Neural progenitor cell (in vitro differentiated cells): Measurements from ENCODE around the gene LPP. TPM values are rescaled to one million over a fixed set of nuclear protein-coding genes. Genes with fewer than 3 reads are reported as not detected.

ENCODE experiments used
- DNase-seq: peaks from one replicate; pipeline ENCODE4 v3.0.0-alpha.2; 2016; ENCODE audit warnings: low spot score
- H2AFZ ChIP-seq: fragments of 200-600 bp; sonication (generic); replicated peaks from 2 replicates; pipeline ENCODE4 v1.6.1; 2016; ENCODE audit warnings: antibody characterized with exemption
- H3F3A ChIP-seq: fragments of 200-600 bp; sonication (generic); 2 replicates; pipeline ENCODE4 v1.6.1; 2016; ENCODE audit warnings: antibody characterized with exemption, low read depth
- H3K27ac ChIP-seq: fragments of 200-600 bp; sonication (generic); 2 replicates; pipeline ENCODE4 v1.5.1; 2016; ENCODE audit warnings: mild to moderate bottlenecking
- H3K27me3 ChIP-seq: fragments of 200-600 bp; sonication (generic); 2 replicates; pipeline ENCODE4 v1.6.1; 2016; ENCODE audit warnings: mild to moderate bottlenecking, moderate library complexity
- H3K36me3 ChIP-seq: fragments of 200-600 bp; sonication (generic); 2 replicates; pipeline ENCODE4 v1.5.1; 2016
- H3K4me1 ChIP-seq: fragments of 200-600 bp; sonication (generic); 2 replicates; pipeline ENCODE4 v1.6.1; 2016; ENCODE audit warnings: mixed run types
- H3K4me2 ChIP-seq: fragments of 200-600 bp; sonication (generic); 2 replicates; pipeline ENCODE4 v1.6.1; 2016
- H3K4me3 ChIP-seq: fragments of 200-600 bp; sonication (generic); 2 replicates; pipeline ENCODE4 v1.5.1; 2016
- H3K79me2 ChIP-seq: fragments of 200-600 bp; sonication (generic); 2 replicates; pipeline ENCODE4 v1.6.1; 2016; ENCODE audit warnings: low read depth
- H3K9ac ChIP-seq: fragments of 200-600 bp; sonication (generic); 2 replicates; pipeline ENCODE4 v1.6.1; 2016
- H3K9me3 ChIP-seq: fragments of 200-600 bp; sonication (generic); 2 replicates; pipeline ENCODE4 v1.5.1; 2016; ENCODE audit warnings: low read depth
- H4K20me1 ChIP-seq: fragments of 200-600 bp; sonication (generic); 2 replicates; pipeline ENCODE4 v1.6.1; 2016; ENCODE audit warnings: low read depth
- H3K27ac Mint-ChIP-seq: 3 replicates; pipeline ENCODE4 v1.8.0; 2021; ENCODE audit warnings: mixed read lengths
- H3K27me3 Mint-ChIP-seq: 2 replicates; pipeline ENCODE4 v1.8.0; 2022; ENCODE audit warnings: low read depth, mild to moderate bottlenecking, inconsistent platforms, moderate library complexity, mixed read lengths; ENCODE audit not compliant: insufficient read depth
- H3K36me3 Mint-ChIP-seq: 3 replicates; pipeline ENCODE4 v1.8.0; 2021; ENCODE audit warnings: mixed read lengths
- H3K4me1 Mint-ChIP-seq: 3 replicates; pipeline ENCODE4 v1.8.0; 2021; ENCODE audit warnings: mixed read lengths
- H3K4me3 Mint-ChIP-seq: 3 replicates; pipeline ENCODE4 v1.8.0; 2021; ENCODE audit warnings: mild to moderate bottlenecking, moderate library complexity, mixed read lengths
- H3K9me3 Mint-ChIP-seq: 3 replicates; pipeline ENCODE4 v1.8.0; 2020; ENCODE audit warnings: mixed read lengths
- EZH2 ChIP-seq: fragments of 200-600 bp; sonication (generic); IDR thresholded peaks from 2 replicates; pipeline ENCODE4 v1.6.1; 2017; ENCODE audit warnings: antibody characterized with exemption, mild to moderate bottlenecking, moderate library complexity
- EZH2phosphoT487 ChIP-seq: fragments of 200-600 bp; sonication (generic); IDR thresholded peaks from 2 replicates; pipeline ENCODE4 v1.6.1; 2017; ENCODE audit warnings: antibody characterized with exemption
- total RNA-seq: library from RNA; depleted of rRNA; stranded (reverse); fragments of >200 nt; gene quantifications from 2 replicates; pipeline ENCODE4 v1.2.3, GENCODE V29; 2015; ENCODE audit warnings: low replicate concordance
- TF ChIP-seq, protein P1 (sequence below): fragments of 200-600 bp; sonication (generic); IDR thresholded peaks from 2 replicates; pipeline ENCODE4 v1.5.1; 2017; ENCODE audit warnings: antibody characterized with exemption, mild to moderate bottlenecking

The LPP gene
- total RNA-seq, 1 donor from 2014 or later = 18.9 TPM

DNA sequence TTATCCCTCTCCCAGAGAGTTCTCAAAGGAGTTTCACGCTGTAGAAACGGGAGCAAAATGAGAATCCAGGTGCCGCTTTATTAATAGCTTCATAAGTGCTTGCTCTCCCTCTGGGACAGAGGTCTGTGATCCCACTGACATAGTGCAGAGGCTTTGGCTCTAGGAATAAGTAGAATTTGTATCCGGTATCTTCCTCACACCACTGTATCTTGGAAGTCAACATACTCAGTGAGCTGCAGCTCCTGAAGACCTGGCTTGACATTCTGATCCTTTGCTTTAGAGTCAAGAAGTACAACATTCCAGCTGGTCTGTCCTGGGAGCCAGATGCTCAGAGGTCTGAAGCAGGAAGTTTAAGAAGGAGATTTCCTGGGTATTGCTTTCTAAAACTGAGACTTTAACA lies 323.0 kb downstream of the LPP start:
- Histone ChIP-seq H2AFZ (no peak overlapping the region), H3K4me1 (no peaks in the 10 kb centered on the region), H3K27me3 (no peaks in the 10 kb centered on the region), H3K79me2 (no peaks in the 10 kb centered on the region), H4K20me1 (no peaks in the 10 kb centered on the region), H3K9me3 (no peaks in the 10 kb centered on the region), H3K4me3 (no peak overlapping the region), H3K4me2 (no peak overlapping the region), H3K36me3 (no peaks in the 10 kb centered on the region), H3F3A (no peaks in the 10 kb centered on the region), H3K9ac (no peak overlapping the region), H3K27ac (no peak overlapping the region)
- Mint-ChIP-seq H3K36me3 (no peaks in the 10 kb centered on the region), H3K4me3 (no peak overlapping the region), H3K27me3 (peaks cover 2% of the 10 kb centered on the region), H3K9me3 (no peaks in the 10 kb centered on the region), H3K4me1 (peaks cover 4% of the 10 kb centered on the region), H3K27ac (no peak overlapping the region)
- no peak for TF ChIP-seq EZH2
- no peak for TF ChIP-seq EZH2phosphoT487
- TF ChIP-seq, protein P1, sequence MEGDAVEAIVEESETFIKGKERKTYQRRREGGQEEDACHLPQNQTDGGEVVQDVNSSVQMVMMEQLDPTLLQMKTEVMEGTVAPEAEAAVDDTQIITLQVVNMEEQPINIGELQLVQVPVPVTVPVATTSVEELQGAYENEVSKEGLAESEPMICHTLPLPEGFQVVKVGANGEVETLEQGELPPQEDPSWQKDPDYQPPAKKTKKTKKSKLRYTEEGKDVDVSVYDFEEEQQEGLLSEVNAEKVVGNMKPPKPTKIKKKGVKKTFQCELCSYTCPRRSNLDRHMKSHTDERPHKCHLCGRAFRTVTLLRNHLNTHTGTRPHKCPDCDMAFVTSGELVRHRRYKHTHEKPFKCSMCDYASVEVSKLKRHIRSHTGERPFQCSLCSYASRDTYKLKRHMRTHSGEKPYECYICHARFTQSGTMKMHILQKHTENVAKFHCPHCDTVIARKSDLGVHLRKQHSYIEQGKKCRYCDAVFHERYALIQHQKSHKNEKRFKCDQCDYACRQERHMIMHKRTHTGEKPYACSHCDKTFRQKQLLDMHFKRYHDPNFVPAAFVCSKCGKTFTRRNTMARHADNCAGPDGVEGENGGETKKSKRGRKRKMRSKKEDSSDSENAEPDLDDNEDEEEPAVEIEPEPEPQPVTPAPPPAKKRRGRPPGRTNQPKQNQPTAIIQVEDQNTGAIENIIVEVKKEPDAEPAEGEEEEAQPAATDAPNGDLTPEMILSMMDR = no peak
- DNase-seq = peak; percentile 11

DNA sequence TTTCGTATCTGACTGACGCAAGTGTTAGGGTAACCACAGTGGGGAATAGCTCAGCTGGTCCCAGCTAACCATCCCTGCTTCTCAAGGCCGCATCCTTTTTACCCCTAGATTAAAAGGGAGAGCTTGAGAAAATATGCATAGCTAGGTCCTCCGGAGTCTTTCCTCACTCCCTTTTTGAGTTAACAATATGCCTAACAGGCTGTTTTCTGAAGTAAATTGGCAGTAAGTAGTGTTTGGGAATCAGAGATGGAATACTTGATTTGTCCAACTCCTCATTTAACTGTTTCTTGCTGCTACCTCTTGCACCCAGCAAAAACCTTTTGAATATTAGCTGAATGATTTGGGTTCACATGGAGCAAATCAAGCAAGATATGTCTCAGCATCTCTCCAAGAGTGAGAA lies 326.1 kb downstream of the LPP start:
- Histone ChIP-seq H3K79me2 (no peaks in the 10 kb centered on the region), H3K4me1 (no peaks in the 10 kb centered on the region), H4K20me1 (no peaks in the 10 kb centered on the region), H2AFZ (no peak overlapping the region), H3K27me3 (no peaks in the 10 kb centered on the region), H3F3A (no peaks in the 10 kb centered on the region), H3K27ac (no peak overlapping the region), H3K36me3 (peaks cover under 1% of the 10 kb centered on the region), H3K9ac (no peak overlapping the region), H3K4me3 (no peak overlapping the region), H3K9me3 (no peaks in the 10 kb centered on the region), H3K4me2 (no peak overlapping the region)
- H3K36me3 Mint-ChIP-seq = peaks cover 4% of the 10 kb centered on the region
- no peaks in the 10 kb centered on the region for H3K9me3 Mint-ChIP-seq
- no peak overlapping the region for H3K4me3 Mint-ChIP-seq
- no peak for DNase-seq
- H3K27ac Mint-ChIP-seq = no peak overlapping the region
- peaks cover 4% of the 10 kb centered on the region for H3K4me1 Mint-ChIP-seq
- peaks cover 2% of the 10 kb centered on the region for H3K27me3 Mint-ChIP-seq
- no peak for TF ChIP-seq EZH2
- no peak for TF ChIP-seq EZH2phosphoT487
- TF ChIP-seq, protein P1 = no peak

DNA sequence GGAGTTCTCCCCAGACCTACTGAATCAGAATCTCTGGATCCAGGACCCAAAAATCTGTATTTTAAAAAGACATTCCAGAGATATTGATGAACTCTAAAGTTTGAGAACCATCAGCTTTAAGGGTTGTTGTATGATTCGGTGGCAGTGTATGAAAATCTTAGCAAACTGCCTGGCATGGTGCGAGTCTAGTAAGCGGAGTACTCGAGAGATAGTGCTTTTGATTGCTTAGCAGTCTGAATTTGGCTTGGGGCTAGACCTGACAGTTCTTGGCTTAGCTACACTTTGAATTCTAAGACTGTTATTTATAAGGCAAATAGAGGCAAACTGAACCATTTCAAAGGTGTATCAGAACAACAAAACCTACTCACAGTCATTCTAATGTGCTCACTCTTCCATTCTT lies 329.0 kb downstream of the LPP start:
- TF ChIP-seq, protein P1 = no peak
- TF ChIP-seq EZH2 = no peak
- no peak for TF ChIP-seq EZH2phosphoT487
- H3K79me2 ChIP-seq = no peaks in the 10 kb centered on the region
- H3K4me3 ChIP-seq = no peak overlapping the region
- H3K4me3 Mint-ChIP-seq = no peak overlapping the region
- H3K4me1 Mint-ChIP-seq = no peaks in the 10 kb centered on the region
- no peaks in the 10 kb centered on the region for H3K27me3 ChIP-seq
- H3F3A ChIP-seq = no peaks in the 10 kb centered on the region
- H3K36me3 Mint-ChIP-seq = peaks cover 11% of the 10 kb centered on the region
- peaks cover 5% of the 10 kb centered on the region for H3K27me3 Mint-ChIP-seq
- no peaks in the 10 kb centered on the region for H3K9me3 Mint-ChIP-seq
- no peak overlapping the region for H3K27ac Mint-ChIP-seq
- H3K4me1 ChIP-seq = no peaks in the 10 kb centered on the region
- H3K9me3 ChIP-seq = no peaks in the 10 kb centered on the region
- peaks cover 3% of the 10 kb centered on the region for H3K36me3 ChIP-seq
- no peaks in the 10 kb centered on the region for H4K20me1 ChIP-seq
- no peak overlapping the region for H3K4me2 ChIP-seq
- no peak overlapping the region for H3K27ac ChIP-seq
- no peak overlapping the region for H2AFZ ChIP-seq
- H3K9ac ChIP-seq = no peak overlapping the region
- DNase-seq = no peak
